ENCODE data around the gene OR10A3. TPM values are rescaled to one million over a fixed set of nuclear protein-coding genes. Genes with fewer than 3 reads are reported as not detected.

The OR10A3 gene
- total and polyA plus RNA-seq, 2 experiments from 2014 or later, result 0.28 to 0.65 TPM

- H3F3A ChIP-seq (ENCODE audit: insufficient read depth), result peaks cover 7% of the 10 kb centered on the region; the same call in 1 of the 2 replicates
- in situ Hi-C loops (cut with MboI), result no loop called here
- no peaks in the 10 kb centered on the region for H3K9me2 ChIP-seq (ENCODE audit: insufficient read depth)
- H2AFZ ChIP-seq, result no peak overlapping the region; the same call in 1 of the 2 replicates
- H3K4me1 ChIP-seq (ENCODE audit: insufficient read depth), result no peaks in the 10 kb centered on the region
- no peak overlapping the region for H3K9ac ChIP-seq
- WGBS, 2 experiments (ENCODE audit: low coverage in 1 of 2, low lambda C conversion rate in 2 of 2, missing lambda C conversion rate in 2 of 2), result 64 to 92% methylated on average over 1 of the region's 1 CpG
- no peak for TF ChIP-seq EZH2 (IDR thresholded peaks at IDR 0.05; ENCODE audit: insufficient read depth, poor library complexity, severe bottlenecking)
- no peak for TF ChIP-seq EZH2phosphoT487 (IDR thresholded peaks at IDR 0.05; ENCODE audit: insufficient read depth, low read depth)
- no peak for DNase-seq
- no peak overlapping the region for H3K4me2 ChIP-seq (ENCODE audit: unreplicated experiment)
- no peaks in the 10 kb centered on the region for H3K79me2 ChIP-seq (ENCODE audit: insufficient read depth)
- H3K27me3 ChIP-seq (replicated peaks; ENCODE audit: insufficient read depth), result no peaks in the 10 kb centered on the region
- H3K4me3 ChIP-seq, result no peak overlapping the region
- no peak overlapping the region for H3K27ac ChIP-seq
- H3K36me3 ChIP-seq (ENCODE audit: low read depth), result no peaks in the 10 kb centered on the region
- H4K20me1 ChIP-seq (ENCODE audit: insufficient read depth), result no peaks in the 10 kb centered on the region
- H3K9me3 ChIP-seq (ENCODE audit: low read depth), result peaks cover 6% of the 10 kb centered on the region
These were observed 13.7 kb upstream of the OR10A3 start for GRCh38 chr11:7955191-7955590.

GRCh38 chr11:7949934-7950333 is 8.4 kb upstream of the OR10A3 start:
- H3K4me2 ChIP-seq (ENCODE audit: unreplicated experiment), result no peak overlapping the region
- no peak for DNase-seq
- H3K36me3 ChIP-seq (ENCODE audit: low read depth), result no peaks in the 10 kb centered on the region
- H3K9me3 ChIP-seq (ENCODE audit: low read depth), result no peaks in the 10 kb centered on the region
- 0 out of 2 replicates have a peak, but pooled peaks cover 4% of the 10 kb centered on the region for H3F3A ChIP-seq (ENCODE audit: insufficient read depth)
- H2AFZ ChIP-seq, result no peak overlapping the region
- no peaks in the 10 kb centered on the region for H3K4me1 ChIP-seq (ENCODE audit: insufficient read depth)
- in situ Hi-C loops (cut with MboI), result no loop called here
- no peaks in the 10 kb centered on the region for H3K27me3 ChIP-seq (replicated peaks; ENCODE audit: insufficient read depth)
- no peaks in the 10 kb centered on the region for H3K79me2 ChIP-seq (ENCODE audit: insufficient read depth)
- no peak overlapping the region for H3K4me3 ChIP-seq
- no peaks in the 10 kb centered on the region for H4K20me1 ChIP-seq (ENCODE audit: insufficient read depth)
- no peak for TF ChIP-seq EZH2 (IDR thresholded peaks at IDR 0.05; ENCODE audit: insufficient read depth, poor library complexity, severe bottlenecking)
- no peak for TF ChIP-seq EZH2phosphoT487 (IDR thresholded peaks at IDR 0.05; ENCODE audit: insufficient read depth, low read depth)
- WGBS, 2 experiments (ENCODE audit: low coverage in 1 of 2, low lambda C conversion rate in 2 of 2, missing lambda C conversion rate in 2 of 2), result 32 to 34% methylated on average over 1 of the region's 1 CpG
- no peak overlapping the region for H3K27ac ChIP-seq
- H3K9me2 ChIP-seq (ENCODE audit: insufficient read depth), result no peaks in the 10 kb centered on the region
- H3K9ac ChIP-seq, result no peak overlapping the region

- TF ChIP-seq EZH2phosphoT487 (IDR thresholded peaks at IDR 0.05; ENCODE audit: insufficient read depth, low read depth), result no peak
- no peak for TF ChIP-seq EZH2 (IDR thresholded peaks at IDR 0.05; ENCODE audit: insufficient read depth, poor library complexity, severe bottlenecking)
- 22 to 23% methylated on average over 2 of the region's 2 CpGs for WGBS, 2 experiments (ENCODE audit: low coverage in 1 of 2, low lambda C conversion rate in 2 of 2, missing lambda C conversion rate in 2 of 2)
These were observed 2.6 kb upstream of the OR10A3 start for GRCh38 chr11:7944123-7944522.

GRCh38 chr11:7941146-7941545 is 362 bp downstream of the OR10A3 start:
- H3K4me3 ChIP-seq, result no peak overlapping the region
- H3K79me2 ChIP-seq (ENCODE audit: insufficient read depth), result no peaks in the 10 kb centered on the region
- 22 to 28% methylated on average over 5 of the region's 5 CpGs for WGBS, 2 experiments (ENCODE audit: low coverage in 1 of 2, low lambda C conversion rate in 2 of 2, missing lambda C conversion rate in 2 of 2)
- no peaks in the 10 kb centered on the region for H3K4me1 ChIP-seq (ENCODE audit: insufficient read depth)
- no peaks in the 10 kb centered on the region for H3F3A ChIP-seq (ENCODE audit: insufficient read depth)
- in situ Hi-C loops (cut with MboI), result no loop called here
- H3K4me2 ChIP-seq (ENCODE audit: unreplicated experiment), result no peak overlapping the region
- no peaks in the 10 kb centered on the region for H3K27me3 ChIP-seq (replicated peaks; ENCODE audit: insufficient read depth)
- H3K36me3 ChIP-seq (ENCODE audit: low read depth), result no peaks in the 10 kb centered on the region
- no peak overlapping the region for H2AFZ ChIP-seq
- H3K9me2 ChIP-seq (ENCODE audit: insufficient read depth), result no peaks in the 10 kb centered on the region
- no peak for DNase-seq
- H4K20me1 ChIP-seq (ENCODE audit: insufficient read depth), result no peaks in the 10 kb centered on the region
- no peak for TF ChIP-seq EZH2 (IDR thresholded peaks at IDR 0.05; ENCODE audit: insufficient read depth, poor library complexity, severe bottlenecking)
- TF ChIP-seq EZH2phosphoT487 (IDR thresholded peaks at IDR 0.05; ENCODE audit: insufficient read depth, low read depth), result no peak
- H3K9ac ChIP-seq, result no peak overlapping the region
- H3K27ac ChIP-seq, result no peak overlapping the region
- peaks cover 7% of the 10 kb centered on the region for H3K9me3 ChIP-seq (ENCODE audit: low read depth)

More at GRCh38 chr11:7944123-7944522, 2.6 kb upstream of the OR10A3 start:
- no peaks in the 10 kb centered on the region for H3K79me2 ChIP-seq (ENCODE audit: insufficient read depth)
- DNase-seq, result no peak
- H3F3A ChIP-seq (ENCODE audit: insufficient read depth), result no peaks in the 10 kb centered on the region
- no peaks in the 10 kb centered on the region for H3K27me3 ChIP-seq (replicated peaks; ENCODE audit: insufficient read depth)
- H3K9me3 ChIP-seq (ENCODE audit: low read depth), result peaks cover 7% of the 10 kb centered on the region
- H3K27ac ChIP-seq, result no peak overlapping the region
- no peak overlapping the region for H2AFZ ChIP-seq
- no peak overlapping the region for H3K9ac ChIP-seq
- no peaks in the 10 kb centered on the region for H4K20me1 ChIP-seq (ENCODE audit: insufficient read depth)
- H3K9me2 ChIP-seq (ENCODE audit: insufficient read depth), result no peaks in the 10 kb centered on the region
- no peaks in the 10 kb centered on the region for H3K4me1 ChIP-seq (ENCODE audit: insufficient read depth)
- H3K36me3 ChIP-seq (ENCODE audit: low read depth), result no peaks in the 10 kb centered on the region
- in situ Hi-C loops (cut with MboI), result no loop called here
- no peak overlapping the region for H3K4me3 ChIP-seq
- no peak overlapping the region for H3K4me2 ChIP-seq (ENCODE audit: unreplicated experiment)

- Histone ChIP-seq H3K4me1 (ENCODE audit: insufficient read depth) (no peaks in the 10 kb centered on the region), H3K4me3 (no peak overlapping the region), H3F3A (ENCODE audit: insufficient read depth) (no peaks in the 10 kb centered on the region), H3K9me3 (ENCODE audit: low read depth) (no peaks in the 10 kb centered on the region), H3K9me2 (ENCODE audit: insufficient read depth) (no peaks in the 10 kb centered on the region), H3K36me3 (ENCODE audit: low read depth) (no peaks in the 10 kb centered on the region), H4K20me1 (ENCODE audit: insufficient read depth) (no peaks in the 10 kb centered on the region), H3K9ac (no peak overlapping the region), H3K27ac (no peak overlapping the region), H3K4me2 (ENCODE audit: unreplicated experiment) (no peak overlapping the region), H3K79me2 (ENCODE audit: insufficient read depth) (no peaks in the 10 kb centered on the region), H2AFZ (no peak overlapping the region), H3K27me3 (replicated peaks; ENCODE audit: insufficient read depth) (no peaks in the 10 kb centered on the region)
- in situ Hi-C loops (cut with MboI), result no loop called here
- no peak for DNase-seq
- WGBS, 2 experiments (ENCODE audit: low coverage in 1 of 2, low lambda C conversion rate in 2 of 2, missing lambda C conversion rate in 2 of 2), result 38 to 41% methylated on average over 1 of the region's 1 CpG
- TF ChIP-seq EZH2phosphoT487 (IDR thresholded peaks at IDR 0.05; ENCODE audit: insufficient read depth, low read depth) (no peak), EZH2 (IDR thresholded peaks at IDR 0.05; ENCODE audit: insufficient read depth, poor library complexity, severe bottlenecking) (no peak)
These were observed 4.9 kb downstream of the OR10A3 start for GRCh38 chr11:7936615-7937014.

Measured in GM23248 (cell line).